Measurements from ENCODE around the gene MICAL2. TPM values are rescaled to one million over a fixed set of nuclear protein-coding genes. Genes with fewer than 3 reads are reported as not detected.

Gene MICAL2
- total and polyA plus RNA-seq, 2 of the 8 experiments (the other 6 are each of a cell fraction or from before 2014, with no cell fraction given) = 1.3 to 4.1 TPM

- TF ChIP-seq RBBP5 (IDR thresholded peaks at IDR 0.05; ENCODE audit: borderline replicate concordance, low read depth, low read length) = no peak
- no peak for TF ChIP-seq JUND (IDR thresholded peaks at IDR 0.05; ENCODE audit: low read length)
- no peak for TF ChIP-seq CEBPB (IDR thresholded peaks at IDR 0.05; ENCODE audit: low read depth, low read length)
- no peak for TF ChIP-seq SAP30 (IDR thresholded peaks at IDR 0.05; ENCODE audit: insufficient read depth, insufficient replicate concordance, low read length)
- no peak for TF ChIP-seq NANOG (IDR thresholded peaks at IDR 0.05; ENCODE audit: insufficient read depth, low read depth, low read length, poor library complexity, severe bottlenecking)
- TF ChIP-seq KDM4A (IDR thresholded peaks at IDR 0.05; ENCODE audit: low read depth, low read length, severe bottlenecking) = no peak
- TF ChIP-seq BCL11A (IDR thresholded peaks at IDR 0.05; ENCODE audit: low read depth in 2 of 2, low read length in 2 of 2) = no peak
These were observed 135.2 kb downstream of the MICAL2 start (continued) for GRCh38 chr11:12245549-12246016.

All from H1 (cell line).